Retinal pigment epithelial cell (primary cell): ENCODE measurements around the gene ATXN7L1.
"Not testable (repeated sequence)": the region's sequence is repeated elsewhere in the genome, so short reads cannot be mapped to it uniquely, and the experiment has no call there.

ENCODE experiments used
- DNase-seq: peaks from one replicate; pipeline ENCODE4 v3.0.0-alpha.2; 2010; ENCODE audit warnings: low read depth
- H3K4me3 ChIP-seq: 2 replicates; pipeline ENCODE4 v1.5.1; 2011; ENCODE audit warnings: mild to moderate bottlenecking, low read length, control low read depth, moderate library complexity
- TF ChIP-seq, protein P1 (sequence below): conservative IDR thresholded peaks from 2 replicates; pipeline ENCODE4 v1.5.1; 2011; ENCODE audit warnings: low read depth, low read length, control low read depth, inconsistent platforms

Gene ATXN7L1

DNA sequence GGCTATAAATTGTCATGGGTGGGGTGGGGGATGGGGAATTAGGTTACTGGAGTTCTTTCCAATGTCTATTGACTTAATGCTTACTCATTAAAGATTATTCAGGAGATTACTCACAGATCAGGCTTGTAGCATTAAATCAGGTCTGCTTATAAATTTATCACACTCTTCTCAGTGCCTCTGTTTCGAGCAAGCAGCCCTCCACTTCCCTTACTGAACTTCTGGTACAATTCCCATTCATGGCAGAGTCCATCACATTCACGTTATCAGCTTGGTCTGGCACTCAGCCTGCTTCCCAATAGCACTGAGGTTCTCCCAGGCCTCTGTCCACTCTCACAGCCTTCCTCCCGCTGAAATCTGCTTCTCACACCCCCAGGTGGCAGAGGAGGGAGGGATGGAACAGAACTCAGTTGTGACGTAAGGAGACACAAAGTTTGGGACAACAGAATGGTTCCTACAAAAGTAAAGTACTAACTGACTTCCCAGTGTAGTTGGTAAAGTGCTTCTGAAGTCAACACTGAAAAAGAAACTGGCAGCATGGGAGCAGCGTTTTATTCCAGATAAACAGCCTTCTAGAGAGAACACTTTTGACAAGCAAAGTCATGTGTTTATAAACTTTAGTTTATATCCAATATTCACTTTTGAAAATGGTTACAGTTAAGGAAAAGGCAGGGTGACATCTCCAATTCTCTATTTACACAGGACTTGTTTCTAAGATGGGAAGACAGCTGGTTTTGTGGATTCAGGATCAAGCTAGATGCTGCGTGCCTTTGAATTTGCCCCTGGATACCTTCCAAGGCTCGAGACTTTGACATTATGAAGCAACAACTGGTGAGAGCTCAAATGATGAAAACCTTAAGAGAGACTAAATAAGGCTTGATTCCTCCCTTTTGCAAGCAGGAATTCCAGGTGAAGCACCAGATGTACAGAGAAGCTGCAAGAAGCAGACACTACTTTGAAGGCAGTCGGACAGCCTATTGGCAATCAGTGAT, 81.4 kb downstream of the ATXN7L1 start:
- TF ChIP-seq, protein P1, sequence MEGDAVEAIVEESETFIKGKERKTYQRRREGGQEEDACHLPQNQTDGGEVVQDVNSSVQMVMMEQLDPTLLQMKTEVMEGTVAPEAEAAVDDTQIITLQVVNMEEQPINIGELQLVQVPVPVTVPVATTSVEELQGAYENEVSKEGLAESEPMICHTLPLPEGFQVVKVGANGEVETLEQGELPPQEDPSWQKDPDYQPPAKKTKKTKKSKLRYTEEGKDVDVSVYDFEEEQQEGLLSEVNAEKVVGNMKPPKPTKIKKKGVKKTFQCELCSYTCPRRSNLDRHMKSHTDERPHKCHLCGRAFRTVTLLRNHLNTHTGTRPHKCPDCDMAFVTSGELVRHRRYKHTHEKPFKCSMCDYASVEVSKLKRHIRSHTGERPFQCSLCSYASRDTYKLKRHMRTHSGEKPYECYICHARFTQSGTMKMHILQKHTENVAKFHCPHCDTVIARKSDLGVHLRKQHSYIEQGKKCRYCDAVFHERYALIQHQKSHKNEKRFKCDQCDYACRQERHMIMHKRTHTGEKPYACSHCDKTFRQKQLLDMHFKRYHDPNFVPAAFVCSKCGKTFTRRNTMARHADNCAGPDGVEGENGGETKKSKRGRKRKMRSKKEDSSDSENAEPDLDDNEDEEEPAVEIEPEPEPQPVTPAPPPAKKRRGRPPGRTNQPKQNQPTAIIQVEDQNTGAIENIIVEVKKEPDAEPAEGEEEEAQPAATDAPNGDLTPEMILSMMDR, result no peak
- no peak for DNase-seq
- no peak overlapping the region for H3K4me3 ChIP-seq

- no peak overlapping the region for H3K4me3 ChIP-seq
- no peak for DNase-seq
- TF ChIP-seq, protein P1, result no peak
These were observed 83.7 kb downstream of the ATXN7L1 start for GRCh38 chr7:105792488-105793370.

GRCh38 chr7:105791926-105792325, 84.5 kb downstream of the ATXN7L1 start:
- TF ChIP-seq, protein P1, result no peak
- H3K4me3 ChIP-seq, result no peak overlapping the region
- DNase-seq, result no peak

DNA sequence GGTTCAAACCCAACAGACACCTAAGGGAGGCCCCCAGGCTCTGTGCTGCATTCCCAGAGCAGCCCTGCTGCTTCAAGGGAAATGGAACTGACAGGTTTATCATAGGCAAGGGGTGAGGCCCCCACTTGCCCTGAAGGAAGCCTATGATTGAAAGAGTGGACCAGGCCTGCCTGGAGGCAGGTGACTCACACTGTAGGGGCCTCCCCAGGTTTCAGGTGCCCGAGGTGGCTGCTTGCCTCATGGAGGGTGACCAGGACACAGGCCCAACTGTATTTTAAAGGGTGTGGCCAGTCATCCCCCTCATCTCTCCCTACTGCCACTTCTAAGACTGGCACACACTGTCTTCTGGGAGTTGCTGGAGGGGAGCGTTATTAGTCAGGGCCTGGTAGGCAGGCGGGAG, 85.4 kb downstream of the ATXN7L1 start:
- TF ChIP-seq, protein P1, result no peak
- no peak for DNase-seq

GRCh38 chr7:105790452-105790851, 85.9 kb downstream of the ATXN7L1 start:
- H3K4me3 ChIP-seq, DNase-seq: not testable (repeated sequence)

More for the DNA sequence above, 85.4 kb downstream of the ATXN7L1 start:
- no peak overlapping the region for H3K4me3 ChIP-seq

- H3K4me3 ChIP-seq, result no peak overlapping the region
These were observed 87.5 kb downstream of the ATXN7L1 start for GRCh38 chr7:105788816-105789349.

More at GRCh38 chr7:105788816-105789349, 87.5 kb downstream of the ATXN7L1 start:
- DNase-seq, result no peak
- TF ChIP-seq, protein P1, result no peak
